ENCODE results near the gene MRPL49.

DNA sequence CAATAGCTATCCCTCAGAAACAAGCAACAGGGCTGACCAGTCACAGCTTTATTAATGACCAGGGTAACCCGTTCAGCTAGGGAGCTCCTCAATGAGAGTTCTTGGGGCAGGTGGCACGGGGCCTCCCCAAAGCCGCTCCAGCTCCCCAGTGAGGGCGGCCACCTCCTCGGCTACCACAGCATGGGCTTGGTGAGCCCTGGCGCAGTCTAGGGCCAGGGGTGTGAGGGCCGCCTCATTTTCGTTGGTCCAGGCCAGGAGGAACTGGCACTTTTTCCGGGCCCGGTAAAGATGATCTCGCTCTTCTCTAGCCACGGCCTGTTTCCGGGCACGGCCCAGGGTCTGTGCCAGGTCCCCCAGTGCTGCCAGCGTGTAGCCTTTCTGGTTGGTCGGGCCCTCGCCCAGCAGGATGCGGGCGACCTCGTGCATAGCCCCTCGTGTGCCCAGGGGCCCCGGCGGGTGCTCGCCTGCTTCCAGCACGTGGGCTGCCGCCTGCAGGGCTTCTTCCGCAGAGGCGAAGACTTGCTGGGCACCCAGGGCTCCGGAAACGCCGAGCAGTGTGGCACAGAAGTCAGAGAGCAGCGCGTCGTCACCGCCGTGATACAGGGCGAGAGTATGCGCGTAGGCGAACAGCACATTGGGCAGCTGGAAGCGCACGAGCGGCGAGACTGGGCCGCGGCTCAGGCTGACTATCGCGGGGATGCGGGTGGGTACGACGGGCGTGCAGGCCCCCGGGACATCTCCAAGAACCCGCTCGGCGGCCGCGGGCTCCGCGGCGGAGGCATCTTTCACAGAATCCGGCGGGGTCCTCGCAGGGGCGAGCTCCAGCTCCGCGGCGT lies 5.5 kb upstream of the MRPL49 start:
- TF ChIP-seq, protein P1, sequence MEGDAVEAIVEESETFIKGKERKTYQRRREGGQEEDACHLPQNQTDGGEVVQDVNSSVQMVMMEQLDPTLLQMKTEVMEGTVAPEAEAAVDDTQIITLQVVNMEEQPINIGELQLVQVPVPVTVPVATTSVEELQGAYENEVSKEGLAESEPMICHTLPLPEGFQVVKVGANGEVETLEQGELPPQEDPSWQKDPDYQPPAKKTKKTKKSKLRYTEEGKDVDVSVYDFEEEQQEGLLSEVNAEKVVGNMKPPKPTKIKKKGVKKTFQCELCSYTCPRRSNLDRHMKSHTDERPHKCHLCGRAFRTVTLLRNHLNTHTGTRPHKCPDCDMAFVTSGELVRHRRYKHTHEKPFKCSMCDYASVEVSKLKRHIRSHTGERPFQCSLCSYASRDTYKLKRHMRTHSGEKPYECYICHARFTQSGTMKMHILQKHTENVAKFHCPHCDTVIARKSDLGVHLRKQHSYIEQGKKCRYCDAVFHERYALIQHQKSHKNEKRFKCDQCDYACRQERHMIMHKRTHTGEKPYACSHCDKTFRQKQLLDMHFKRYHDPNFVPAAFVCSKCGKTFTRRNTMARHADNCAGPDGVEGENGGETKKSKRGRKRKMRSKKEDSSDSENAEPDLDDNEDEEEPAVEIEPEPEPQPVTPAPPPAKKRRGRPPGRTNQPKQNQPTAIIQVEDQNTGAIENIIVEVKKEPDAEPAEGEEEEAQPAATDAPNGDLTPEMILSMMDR (IDR thresholded peaks at IDR 0.05; ENCODE audit: low read length): no peak
- TF ChIP-seq EZH2phosphoT487 (IDR thresholded peaks at IDR 0.05; ENCODE audit: low read length) (no peak), EZH2 (optimal IDR thresholded peaks at IDR 0.05; ENCODE audit: low read depth, low read length) (no peak)

All from MM.1S (cell line).